Activated CD4-positive, CD25-positive, alpha-beta regulatory T cell treated with anti-CD3 and anti-CD28 coated beads, Interleukin-2, amount 50 U/mL, for 72 hours (primary cell): ENCODE results near the gene ASTN2.

Source experiments
- DNase-seq: peaks from one replicate; pipeline ENCODE4 v3.0.0; 2021

The ASTN2 gene

GRCh38 chr9:116687754-116688135 lies 727.1 kb downstream of the ASTN2 start:
- no peak for DNase-seq

GRCh38 chr9:116687074-116687753 lies 727.6 kb downstream of the ASTN2 start, which contains the start of gene TRIM32:
TRIM32 (plus strand) TSS chr9:116687305; CDS start chr9:116697743, 10,438 bp downstream.
- DNase-seq, result peak; percentile 97

GRCh38 chr9:116686693-116687073 lies 728.2 kb downstream of the ASTN2 start:
- no peak for DNase-seq

GRCh38 chr9:116686135-116686534 lies 728.7 kb downstream of the ASTN2 start:
- no peak for DNase-seq

- DNase-seq, result no peak
These were observed 729.7 kb downstream of the ASTN2 start for GRCh38 chr9:116685166-116685565.

- no peak for DNase-seq
These were observed 731.3 kb downstream of the ASTN2 start for GRCh38 chr9:116683535-116683934.

- no peak for DNase-seq
These were observed 740.5 kb downstream of the ASTN2 start for GRCh38 chr9:116674210-116674980.

- no peak for DNase-seq
These were observed 741.5 kb downstream of the ASTN2 start for GRCh38 chr9:116673375-116673774.

GRCh38 chr9:116671605-116672004 lies 743.3 kb downstream of the ASTN2 start:
- no peak for DNase-seq

- no peak for DNase-seq
These were observed 745.7 kb downstream of the ASTN2 start for GRCh38 chr9:116668970-116669695.

GRCh38 chr9:116663581-116663980 lies 751.3 kb downstream of the ASTN2 start:
- DNase-seq, result no peak

- DNase-seq, result no peak
These were observed 752.1 kb downstream of the ASTN2 start for GRCh38 chr9:116662646-116663310.

GRCh38 chr9:116661037-116661954 lies 753.6 kb downstream of the ASTN2 start:
- no peak for DNase-seq

GRCh38 chr9:116658265-116658664 lies 756.6 kb downstream of the ASTN2 start:
- no peak for DNase-seq

GRCh38 chr9:116656977-116657376 lies 757.9 kb downstream of the ASTN2 start:
- no peak for DNase-seq

- no peak for DNase-seq
These were observed 758.3 kb downstream of the ASTN2 start for GRCh38 chr9:116656501-116656971.

GRCh38 chr9:116654059-116654355 lies 760.9 kb downstream of the ASTN2 start:
- no peak for DNase-seq

- DNase-seq, result no peak
These were observed 761.4 kb downstream of the ASTN2 start for GRCh38 chr9:116653348-116654058.

GRCh38 chr9:116647515-116647809 lies 767.4 kb downstream of the ASTN2 start:
- no peak for DNase-seq

- no peak for DNase-seq
These were observed 768.0 kb downstream of the ASTN2 start for GRCh38 chr9:116646661-116647514.
